WTC11 (cell line): ENCODE results near the gene C1QTNF8.

Experiments
- ATF2 ChIP-seq: sonication (generic); formaldehyde crosslinking; IDR thresholded peaks from 2 replicates; pipeline ENCODE4 v1.8.1; 2022; ENCODE audit warnings: low read depth, missing genetic modification reagents, borderline replicate concordance
- ATF3 ChIP-seq: sonication (generic); formaldehyde crosslinking; conservative IDR thresholded peaks from 2 replicates; pipeline ENCODE4 v1.8.1; 2022; ENCODE audit warnings: mild to moderate bottlenecking, missing genetic modification reagents
- CTCF ChIP-seq: fragments of 200-600 bp; IDR thresholded peaks from 2 replicates; pipeline ENCODE4 v1.8.0; 2022; ENCODE audit warnings: antibody characterized with exemption
- HMGXB4 ChIP-seq: sonication (generic); formaldehyde crosslinking; IDR thresholded peaks from 2 replicates; pipeline ENCODE4 v1.8.1; 2023; ENCODE audit warnings: mild to moderate bottlenecking, moderate library complexity, missing genetic modification reagents
- MAX ChIP-seq: sonication (generic); formaldehyde crosslinking; IDR thresholded peaks from 2 replicates; pipeline ENCODE4 v1.8.0; 2022; ENCODE audit warnings: mild to moderate bottlenecking, missing genetic modification reagents
- NFYB ChIP-seq: sonication (generic); formaldehyde crosslinking; conservative IDR thresholded peaks from 2 replicates; pipeline ENCODE4 v1.8.0; 2022; ENCODE audit warnings: low read depth, missing genetic modification reagents
- ZBTB21 ChIP-seq: sonication (generic); formaldehyde crosslinking; IDR thresholded peaks from 2 replicates; pipeline ENCODE4 v1.8.1; 2023; ENCODE audit warnings: mild to moderate bottlenecking, missing genetic modification reagents, borderline replicate concordance
- ZNF121 ChIP-seq: sonication (generic); formaldehyde crosslinking; IDR thresholded peaks from 2 replicates; pipeline ENCODE4 v1.8.0; 2023; ENCODE audit warnings: missing genetic modification reagents
- ZNF416 ChIP-seq: fragments of 250-450 bp; sonication (Bioruptor Pico); IDR thresholded peaks from 2 replicates; pipeline ENCODE4 v1.9.0; 2021; ENCODE audit warnings: mild to moderate bottlenecking, inconsistent platforms

- no peak for TF ChIP-seq NFYB (CRISPR knock-in tag)
- TF ChIP-seq ATF3 (CRISPR knock-in tag): no peak
- no peak for TF ChIP-seq CTCF
- no peak for TF ChIP-seq MAX (CRISPR knock-in tag)
- TF ChIP-seq ZNF121 (CRISPR knock-in tag): no peak
- no peak for TF ChIP-seq HMGXB4
- TF ChIP-seq ZNF416 (CRISPR knock-in tag): no peak
- TF ChIP-seq ATF2: no peak
- no peak for TF ChIP-seq ZBTB21 (CRISPR knock-in tag)
These were observed 48.9 kb downstream of the C1QTNF8 start for GRCh38 chr16:1047123-1047522.
